CD14-positive monocyte (primary cell): Measurements from ENCODE around the gene APOBEC2. TPM values are rescaled to one million over a fixed set of nuclear protein-coding genes. Genes with fewer than 3 reads are reported as not detected.

Source experiments
- DNase-seq, 3 donors: peaks; one replicate each; pipeline ENCODE4 v3.0.0-alpha.2; 2011 to 2022
- H2AFZ ChIP-seq: 2 replicates; pipeline ENCODE4 v1.6.0; 2012; ENCODE audit warnings: mild to moderate bottlenecking, low read depth, low read length, inconsistent platforms; ENCODE audit not compliant: insufficient read depth, poor library complexity, severe bottlenecking
- H3K27ac ChIP-seq, 2 donors: 1 replicate in 1 of 2; 2 replicates in 1 of 2; pipeline ENCODE4 v1.5.1; 2012 to 2013; ENCODE audit warnings: low read length in 2 of 2, control low read depth in 1 of 2, inconsistent platforms in 1 of 2, low read depth in 1 of 2, mild to moderate bottlenecking in 1 of 2
- H3K27me3 ChIP-seq, 2 donors: one replicate each; pipeline versions ENCODE4 v1.6.0 to v1.6.1; 2011 to 2013; ENCODE audit warnings: low read length in 2 of 2; ENCODE audit not compliant: control insufficient read depth in 2 of 2, insufficient read depth in 2 of 2
- H3K36me3 ChIP-seq, 2 donors: replicated peaks in 1 of 2; 1 replicate in 1 of 2; 2 replicates in 1 of 2; pipeline versions ENCODE4 v1.5.1 to v1.6.1; 2012 to 2013; ENCODE audit warnings: low read length in 2 of 2, control low read depth in 1 of 2, inconsistent platforms in 1 of 2, mild to moderate bottlenecking in 1 of 2; ENCODE audit not compliant: insufficient read depth in 2 of 2, control insufficient read depth in 1 of 2
- H3K4me1 ChIP-seq, 2 donors: 1 replicate in 1 of 2; 2 replicates in 1 of 2; pipeline versions ENCODE4 v1.5.1 to v1.6.1; 2012 to 2013; ENCODE audit warnings: low read length in 2 of 2, control low read depth in 1 of 2, inconsistent platforms in 1 of 2, mild to moderate bottlenecking in 1 of 2, moderate library complexity in 1 of 2; ENCODE audit not compliant: insufficient read depth in 2 of 2, control insufficient read depth in 1 of 2
- H3K4me2 ChIP-seq: replicated peaks from 2 replicates; pipeline ENCODE3; 2012; ENCODE audit warnings: low read length, moderate library complexity, mild to moderate bottlenecking; ENCODE audit not compliant: poor library complexity, severe bottlenecking; ENCODE audit errors: extremely low read depth
- H3K4me3 ChIP-seq, 3 experiments: fragments of 200-600 bp in 1 of 3; sonication (generic) in 1 of 3; replicated peaks in 1 of 3; 1 replicate in 2 of 3; 2 replicates in 1 of 3; pipeline ENCODE4 v1.5.1; 2011 to 2013; ENCODE audit warnings: low read length in 3 of 3, mild to moderate bottlenecking in 3 of 3, control low read depth in 2 of 3, low read depth in 2 of 3, inconsistent platforms in 1 of 3, moderate library complexity in 1 of 3
- H3K79me2 ChIP-seq: 2 replicates; pipeline ENCODE4 v1.6.0; 2012; ENCODE audit warnings: mild to moderate bottlenecking, control low read depth, inconsistent platforms, low read length, moderate library complexity; ENCODE audit not compliant: insufficient read depth
- H3K9ac ChIP-seq: 2 replicates; pipeline ENCODE4 v1.6.0; 2017; ENCODE audit warnings: low read length, mild to moderate bottlenecking; ENCODE audit not compliant: insufficient read depth, poor library complexity, severe bottlenecking
- H3K9me3 ChIP-seq, 2 donors: replicated peaks in 1 of 2; 1 replicate in 1 of 2; 2 replicates in 1 of 2; pipeline versions ENCODE4 v1.5.1 to v1.6.1; 2012 to 2013; ENCODE audit warnings: low read length in 2 of 2, control low read depth in 1 of 2; ENCODE audit not compliant: control insufficient read depth in 1 of 2, insufficient read depth in 1 of 2
- H4K20me1 ChIP-seq: 2 replicates; pipeline ENCODE4 v1.6.0; 2012; ENCODE audit warnings: mild to moderate bottlenecking, low read length, control low read depth, moderate library complexity; ENCODE audit not compliant: insufficient read depth
- H3K27ac Mint-ChIP-seq, 7 donors: one replicate each; pipeline ENCODE4 v1.8.0; 2020; ENCODE audit warnings: mild to moderate bottlenecking in 7 of 7, mixed read lengths in 7 of 7, moderate library complexity in 6 of 7, inconsistent platforms in 2 of 7
- H3K27me3 Mint-ChIP-seq, 3 donors: one replicate each; pipeline ENCODE4 v1.8.0; 2021 to 2022; ENCODE audit warnings: low read depth in 3 of 3, mild to moderate bottlenecking in 3 of 3, mixed read lengths in 3 of 3, moderate library complexity in 3 of 3, inconsistent platforms in 1 of 3
- H3K36me3 Mint-ChIP-seq, 2 donors: one replicate each; pipeline ENCODE4 v1.8.0; 2020; ENCODE audit warnings: mixed read lengths in 2 of 2, inconsistent platforms in 1 of 2, mild to moderate bottlenecking in 1 of 2
- H3K4me1 Mint-ChIP-seq: one replicate; pipeline ENCODE4 v1.8.0; 2020; ENCODE audit warnings: mild to moderate bottlenecking, mixed read lengths
- H3K4me3 Mint-ChIP-seq, 2 donors: one replicate each; pipeline ENCODE4 v1.8.0; 2020; ENCODE audit warnings: mild to moderate bottlenecking in 2 of 2, mixed read lengths in 2 of 2, moderate library complexity in 1 of 2
- H3K9me3 Mint-ChIP-seq, 7 donors: one replicate each; pipeline ENCODE4 v1.8.0; 2020 to 2022; ENCODE audit warnings: mixed read lengths in 7 of 7, mild to moderate bottlenecking in 6 of 7, moderate library complexity in 6 of 7, inconsistent platforms in 2 of 7
- WGBS: methylation state at CpG from one replicate; pipeline ENCODE4 v1.1.5; 2013; ENCODE audit warnings: missing lambda C conversion rate; ENCODE audit not compliant: insufficient coverage; 5-methylcytosine and 5-hydroxymethylcytosine counted together
- intact Hi-C, 2 donors: fragments of 100-400 bp; cut with micrococcal nuclease; formaldehyde crosslinking; loops; one replicate each; pipeline versions ENCODE4 v1.15.0 to v1.15.1; 2023
- polyA plus RNA-seq, 3 donors: library from polyadenylated mRNA; depleted of rRNA in 1 of 3; unstranded in 2 of 3; stranded (reverse) in 1 of 3; fragments of 300-500 nt in 2 of 3; fragments of >200 nt in 1 of 3; fragmentation: Illumina TruSeq in 2 of 3; gene quantifications; 1 replicate in 2 of 3; 2 replicates in 1 of 3; pipeline ENCODE4 v1.2.3, GENCODE V29; 2012 to 2021
- TF ChIP-seq, protein P1 (sequence below): fragments of 200-600 bp; IDR thresholded peaks from one replicate; pipeline ENCODE4 v1.8.0; 2022; ENCODE audit warnings: antibody characterized with exemption, mild to moderate bottlenecking

Gene APOBEC2
- polyA plus RNA-seq, 3 donors = 0.14 to 0.42 TPM; not detected in 1

GRCh38 chr6:41061196-41061726 lies 8.3 kb downstream of the APOBEC2 start:
- intact Hi-C loops = no loop called here
- Mint-ChIP-seq H3K9me3 (no peaks in the 10 kb centered on the region), H3K27ac (no peak overlapping the region), H3K4me1 (no peaks in the 10 kb centered on the region), H3K27me3 (no peaks in the 10 kb centered on the region), H3K36me3 (peaks cover 55 to 60% of the 10 kb centered on the region in 2 donors), H3K4me3 (no peak overlapping the region)
- 97% methylated on average over 13 of the region's 13 CpGs for WGBS
- H3K4me1 ChIP-seq = no peaks in the 10 kb centered on the region
- H3K27me3 ChIP-seq = no peaks in the 10 kb centered on the region
- H3K36me3 ChIP-seq = peaks cover 31 to 55% of the 10 kb centered on the region in 2 donors
- TF ChIP-seq, protein P1, sequence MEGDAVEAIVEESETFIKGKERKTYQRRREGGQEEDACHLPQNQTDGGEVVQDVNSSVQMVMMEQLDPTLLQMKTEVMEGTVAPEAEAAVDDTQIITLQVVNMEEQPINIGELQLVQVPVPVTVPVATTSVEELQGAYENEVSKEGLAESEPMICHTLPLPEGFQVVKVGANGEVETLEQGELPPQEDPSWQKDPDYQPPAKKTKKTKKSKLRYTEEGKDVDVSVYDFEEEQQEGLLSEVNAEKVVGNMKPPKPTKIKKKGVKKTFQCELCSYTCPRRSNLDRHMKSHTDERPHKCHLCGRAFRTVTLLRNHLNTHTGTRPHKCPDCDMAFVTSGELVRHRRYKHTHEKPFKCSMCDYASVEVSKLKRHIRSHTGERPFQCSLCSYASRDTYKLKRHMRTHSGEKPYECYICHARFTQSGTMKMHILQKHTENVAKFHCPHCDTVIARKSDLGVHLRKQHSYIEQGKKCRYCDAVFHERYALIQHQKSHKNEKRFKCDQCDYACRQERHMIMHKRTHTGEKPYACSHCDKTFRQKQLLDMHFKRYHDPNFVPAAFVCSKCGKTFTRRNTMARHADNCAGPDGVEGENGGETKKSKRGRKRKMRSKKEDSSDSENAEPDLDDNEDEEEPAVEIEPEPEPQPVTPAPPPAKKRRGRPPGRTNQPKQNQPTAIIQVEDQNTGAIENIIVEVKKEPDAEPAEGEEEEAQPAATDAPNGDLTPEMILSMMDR = no peak
- no peaks in the 10 kb centered on the region for H4K20me1 ChIP-seq
- H2AFZ ChIP-seq = no peak overlapping the region
- no peak overlapping the region for H3K4me2 ChIP-seq
- H3K9me3 ChIP-seq = no peaks in the 10 kb centered on the region
- no peak overlapping the region for H3K4me3 ChIP-seq
- no peaks in the 10 kb centered on the region for H3K79me2 ChIP-seq
- no peak overlapping the region for H3K27ac ChIP-seq
- H3K9ac ChIP-seq = no peak overlapping the region
- no peak for DNase-seq

GRCh38 chr6:41062056-41062455 lies 9.1 kb downstream of the APOBEC2 start:
- no peak overlapping the region for H3K4me2 ChIP-seq
- H3K4me1 Mint-ChIP-seq = peaks cover 2% of the 10 kb centered on the region
- no peak overlapping the region for H2AFZ ChIP-seq
- peaks cover 31 to 58% of the 10 kb centered on the region in 2 donors for H3K36me3 ChIP-seq
- H3K27me3 Mint-ChIP-seq = no peaks in the 10 kb centered on the region
- no peak overlapping the region for H3K4me3 ChIP-seq
- no peak for DNase-seq
- H3K4me1 ChIP-seq = no peaks in the 10 kb centered on the region
- H3K36me3 Mint-ChIP-seq = peaks cover 62 to 67% of the 10 kb centered on the region in 2 donors
- no peaks in the 10 kb centered on the region for H3K27me3 ChIP-seq
- H3K79me2 ChIP-seq = no peaks in the 10 kb centered on the region
- intact Hi-C loops = no loop called here
- H3K27ac Mint-ChIP-seq = no peak overlapping the region
- no peak overlapping the region for H3K27ac ChIP-seq
- no peaks in the 10 kb centered on the region for H3K9me3 Mint-ChIP-seq
- H3K9me3 ChIP-seq = no peaks in the 10 kb centered on the region
- TF ChIP-seq, protein P1 = no peak
- H3K4me3 Mint-ChIP-seq = no peak overlapping the region
- WGBS = no CpG with 5 or more reads among the region's 1 CpG
- H3K9ac ChIP-seq = no peak overlapping the region
- no peaks in the 10 kb centered on the region for H4K20me1 ChIP-seq
